Thyroid gland (tissue), 4 donors: ENCODE measurements around the gene NOSIP. TPM values are rescaled to one million over a fixed set of nuclear protein-coding genes. Genes with fewer than 3 reads are reported as not detected.

Experiments used
- DNase-seq, 2 donors: peaks; one replicate each; pipeline ENCODE4 v3.0.0-alpha.2; 2019
- H3K27ac ChIP-seq, 3 donors: fragments of 200-600 bp; sonication (generic); 1 replicate in 2 of 3; 2 replicates in 1 of 3; pipeline ENCODE4 v1.5.1; 2016 to 2019; ENCODE audit warnings: mild to moderate bottlenecking in 1 of 3, moderate library complexity in 1 of 3
- H3K27me3 ChIP-seq: fragments of 200-600 bp; sonication (generic); one replicate; pipeline ENCODE4 v1.5.1; 2019
- H3K36me3 ChIP-seq, 2 donors: fragments of 200-600 bp; sonication (generic); one replicate each; pipeline ENCODE4 v1.5.1; 2016 to 2019
- H3K4me1 ChIP-seq, 2 donors: fragments of 200-600 bp; sonication (generic); one replicate each; pipeline ENCODE4 v1.5.1; 2017 to 2019
- H3K4me3 ChIP-seq, 3 donors: fragments of 200-600 bp; sonication (generic); replicated peaks in 1 of 3; 1 replicate in 2 of 3; 2 replicates in 1 of 3; pipeline ENCODE4 v1.5.1; 2016; ENCODE audit warnings: mild to moderate bottlenecking in 1 of 3
- H3K9me3 ChIP-seq: fragments of 200-600 bp; sonication (generic); one replicate; pipeline ENCODE4 v1.5.1; 2017
- POLR2A ChIP-seq, 2 donors: fragments of 450-650 bp; IDR thresholded peaks; one replicate each; pipeline ENCODE4 v1.6.1; 2017; ENCODE audit warnings: antibody characterized with exemption in 2 of 2, mild to moderate bottlenecking in 2 of 2, moderate library complexity in 1 of 2
- WGBS, 2 donors: methylation state at CpG; one replicate each; pipeline ENCODE4 v1.1.5; 2017; 5-methylcytosine and 5-hydroxymethylcytosine counted together
- intact Hi-C: fragments of 100-400 bp; cut with DNase I; formaldehyde crosslinking; loops from one replicate; pipeline ENCODE4 v1.15.1; 2023
- total RNA-seq, 4 donors: library from RNA; depleted of rRNA; stranded (reverse); fragments of >200 nt; gene quantifications; one replicate each; pipeline ENCODE4 v1.2.3, GENCODE V29; 2016
- TF ChIP-seq, protein P1 (sequence below), 6 experiments: fragments of 200-600 bp in 3 of 6; fragments of 450-650 bp in 3 of 6; sonication (generic) in 3 of 6; IDR thresholded peaks; one replicate each; pipeline ENCODE4 v1.5.1; 2016 to 2019; ENCODE audit warnings: antibody characterized with exemption in 6 of 6, mild to moderate bottlenecking in 2 of 6, inconsistent platforms in 1 of 6, moderate library complexity in 1 of 6

The NOSIP gene
- total RNA-seq, 4 donors from 2014 or later: 46.1 to 94.6 (median 64.7) TPM

- DNase-seq: no peak
- Histone ChIP-seq H3K27ac (no peak overlapping the region), H3K4me1 (no peaks in the 10 kb centered on the region), H3K27me3 (no peaks in the 10 kb centered on the region), H3K36me3 (no peaks in the 10 kb centered on the region), H3K4me3 (no peak overlapping the region), H3K9me3 (no peaks in the 10 kb centered on the region)
- 85 to 95% methylated on average over 6 to 11 of the region's 14 CpGs for WGBS, 2 donors
- TF ChIP-seq, protein P1, sequence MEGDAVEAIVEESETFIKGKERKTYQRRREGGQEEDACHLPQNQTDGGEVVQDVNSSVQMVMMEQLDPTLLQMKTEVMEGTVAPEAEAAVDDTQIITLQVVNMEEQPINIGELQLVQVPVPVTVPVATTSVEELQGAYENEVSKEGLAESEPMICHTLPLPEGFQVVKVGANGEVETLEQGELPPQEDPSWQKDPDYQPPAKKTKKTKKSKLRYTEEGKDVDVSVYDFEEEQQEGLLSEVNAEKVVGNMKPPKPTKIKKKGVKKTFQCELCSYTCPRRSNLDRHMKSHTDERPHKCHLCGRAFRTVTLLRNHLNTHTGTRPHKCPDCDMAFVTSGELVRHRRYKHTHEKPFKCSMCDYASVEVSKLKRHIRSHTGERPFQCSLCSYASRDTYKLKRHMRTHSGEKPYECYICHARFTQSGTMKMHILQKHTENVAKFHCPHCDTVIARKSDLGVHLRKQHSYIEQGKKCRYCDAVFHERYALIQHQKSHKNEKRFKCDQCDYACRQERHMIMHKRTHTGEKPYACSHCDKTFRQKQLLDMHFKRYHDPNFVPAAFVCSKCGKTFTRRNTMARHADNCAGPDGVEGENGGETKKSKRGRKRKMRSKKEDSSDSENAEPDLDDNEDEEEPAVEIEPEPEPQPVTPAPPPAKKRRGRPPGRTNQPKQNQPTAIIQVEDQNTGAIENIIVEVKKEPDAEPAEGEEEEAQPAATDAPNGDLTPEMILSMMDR (IDR thresholded peaks at IDR 0.05): no peak
- no peak for TF ChIP-seq POLR2A (IDR thresholded peaks at IDR 0.05)
- intact Hi-C loops: no loop called here
Observed at GRCh38 chr19:49543032-49543431, 37.3 kb downstream of the NOSIP start.

GRCh38 chr19:49542446-49542845, 37.9 kb downstream of the NOSIP start:
- Histone ChIP-seq H3K27me3 (no peaks in the 10 kb centered on the region), H3K4me3 (no peak overlapping the region), H3K9me3 (no peaks in the 10 kb centered on the region), H3K36me3 (no peaks in the 10 kb centered on the region), H3K4me1 (no peaks in the 10 kb centered on the region), H3K27ac (no peak overlapping the region)
- DNase-seq: no peak
- 94 to 95% methylated on average over 16 of the region's 16 CpGs for WGBS, 2 donors
- TF ChIP-seq, protein P1 (IDR thresholded peaks at IDR 0.05): no peak
- TF ChIP-seq POLR2A (IDR thresholded peaks at IDR 0.05): no peak
- intact Hi-C loops: no loop called here

DNA sequence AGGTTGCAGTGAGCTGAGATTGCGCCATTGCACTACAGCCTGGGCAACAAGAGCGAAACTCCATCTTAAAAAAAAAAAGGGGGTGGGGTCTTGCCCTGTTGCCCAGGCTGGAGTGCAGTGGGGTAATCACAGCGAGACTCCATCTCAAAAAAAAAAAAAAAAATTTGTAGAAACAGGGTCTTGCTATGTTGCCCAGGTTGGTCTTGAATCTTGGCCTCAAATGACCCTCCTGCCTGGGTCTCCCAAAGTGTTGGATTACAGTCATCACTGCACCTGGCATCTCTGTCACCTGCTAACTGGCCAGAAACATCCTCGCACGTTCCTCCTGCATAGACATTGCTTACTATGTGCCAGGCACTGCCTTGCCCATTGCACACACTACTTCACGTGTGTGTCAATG, 38.4 kb downstream of the NOSIP start:
- DNase-seq: no peak
- H3K4me3 ChIP-seq: no peak overlapping the region
- H3K4me1 ChIP-seq: no peaks in the 10 kb centered on the region
- H3K27me3 ChIP-seq: no peaks in the 10 kb centered on the region
- H3K9me3 ChIP-seq: no peaks in the 10 kb centered on the region
- intact Hi-C loops: no loop called here
- no peak overlapping the region for H3K27ac ChIP-seq
- WGBS, 2 donors: 94 to 97% methylated on average over 6 of the region's 6 CpGs
- H3K36me3 ChIP-seq: no peaks in the 10 kb centered on the region
- TF ChIP-seq POLR2A (IDR thresholded peaks at IDR 0.05): no peak
- TF ChIP-seq, protein P1 (IDR thresholded peaks at IDR 0.05): no peak

- no peaks in the 10 kb centered on the region for H3K27me3 ChIP-seq
- WGBS, 2 donors: 95 to 97% methylated on average over 13 of the region's 13 CpGs
- H3K36me3 ChIP-seq: no peaks in the 10 kb centered on the region
- intact Hi-C loops: no loop called here
- H3K4me1 ChIP-seq: peaks cover 1 to 3% of the 10 kb centered on the region in 2 donors
- H3K4me3 ChIP-seq: no peak overlapping the region
- H3K27ac ChIP-seq: no peak overlapping the region
- TF ChIP-seq POLR2A (IDR thresholded peaks at IDR 0.05): no peak
- TF ChIP-seq, protein P1 (IDR thresholded peaks at IDR 0.05): no peak
- DNase-seq: no peak
- no peaks in the 10 kb centered on the region for H3K9me3 ChIP-seq
Observed at GRCh38 chr19:49539192-49539952, 41.0 kb downstream of the NOSIP start.

DNA sequence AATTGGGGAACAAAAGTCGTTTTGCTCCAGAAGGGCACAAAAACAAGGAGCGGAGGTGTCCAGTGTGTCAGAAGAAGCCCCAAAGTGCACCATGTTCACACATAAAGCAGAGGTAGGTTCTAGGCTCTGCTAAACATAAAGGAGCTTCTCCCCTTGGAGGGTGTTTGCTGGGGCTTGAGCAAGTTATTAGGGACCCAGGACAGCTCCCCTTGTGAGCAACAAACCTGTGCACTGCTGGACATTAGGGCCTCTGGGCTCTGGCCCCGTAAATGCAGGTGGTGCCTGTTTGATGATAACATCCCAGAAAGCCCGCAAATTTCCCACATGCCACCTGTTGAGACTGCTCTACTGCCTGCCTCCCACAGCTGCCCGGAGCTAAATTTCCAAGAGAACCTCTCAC, 41.7 kb downstream of the NOSIP start:
- DNase-seq: no peak
- intact Hi-C loops: no loop called here
- H3K9me3 ChIP-seq: no peaks in the 10 kb centered on the region
- no peaks in the 10 kb centered on the region for H3K36me3 ChIP-seq
- TF ChIP-seq, protein P1 (IDR thresholded peaks at IDR 0.05): no peak
- TF ChIP-seq POLR2A (IDR thresholded peaks at IDR 0.05): no peak
- H3K4me1 ChIP-seq: peaks cover 4 to 9% of the 10 kb centered on the region in 2 donors
- WGBS, 2 donors: 90 to 93% methylated on average over 5 of the region's 5 CpGs
- no peak overlapping the region for H3K27ac ChIP-seq
- H3K4me3 ChIP-seq: no peak overlapping the region
- no peaks in the 10 kb centered on the region for H3K27me3 ChIP-seq
